RPMI8226 (cell line): ENCODE data around the gene FILIP1L.
A peak's percentile ranks its signal among the peaks of the same experiment; 100 is the strongest.

Experiments used
- DNase-seq: peaks from one replicate; pipeline ENCODE4 v3.0.0-alpha.2; 2015

Gene FILIP1L

DNA sequence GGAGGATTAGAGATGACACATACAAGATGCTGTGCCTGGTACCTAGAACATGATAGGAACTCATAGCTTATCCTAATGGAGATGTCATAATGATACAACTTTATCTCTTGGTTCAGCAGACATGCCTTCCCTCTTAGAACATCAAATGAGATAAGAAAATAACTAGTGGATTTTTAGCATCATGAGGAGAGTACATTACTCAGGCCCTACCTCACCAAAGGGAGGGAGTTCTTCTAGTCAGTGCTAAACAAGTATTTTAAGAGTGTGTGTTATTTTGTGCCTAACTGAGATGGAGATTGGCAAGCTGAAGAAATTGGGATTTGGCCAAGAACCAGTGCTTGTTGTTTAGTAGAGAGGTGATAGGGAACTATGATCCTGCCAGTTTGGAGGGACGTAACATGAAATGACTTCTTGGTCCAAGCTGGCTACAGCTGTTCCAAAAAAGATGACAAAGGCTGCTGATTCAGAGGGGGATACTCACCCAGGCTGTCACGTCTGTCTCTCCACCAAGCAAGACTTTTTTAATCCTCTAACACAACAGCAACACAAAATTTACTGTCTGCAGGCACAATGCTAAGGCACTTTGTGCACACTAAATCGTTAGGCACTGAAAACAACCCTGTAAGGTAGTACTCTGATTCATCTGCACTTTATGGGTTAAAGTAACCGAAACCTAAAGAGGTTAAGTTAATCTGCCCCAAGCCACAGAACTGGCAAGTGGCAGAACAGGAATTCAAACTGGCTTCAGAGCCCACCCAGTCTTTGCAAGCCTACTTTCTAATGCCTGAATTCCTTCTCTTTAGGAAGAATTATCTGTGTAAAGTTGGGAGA is 170.2 kb downstream of the FILIP1L start:
- DNase-seq = no peak

DNA sequence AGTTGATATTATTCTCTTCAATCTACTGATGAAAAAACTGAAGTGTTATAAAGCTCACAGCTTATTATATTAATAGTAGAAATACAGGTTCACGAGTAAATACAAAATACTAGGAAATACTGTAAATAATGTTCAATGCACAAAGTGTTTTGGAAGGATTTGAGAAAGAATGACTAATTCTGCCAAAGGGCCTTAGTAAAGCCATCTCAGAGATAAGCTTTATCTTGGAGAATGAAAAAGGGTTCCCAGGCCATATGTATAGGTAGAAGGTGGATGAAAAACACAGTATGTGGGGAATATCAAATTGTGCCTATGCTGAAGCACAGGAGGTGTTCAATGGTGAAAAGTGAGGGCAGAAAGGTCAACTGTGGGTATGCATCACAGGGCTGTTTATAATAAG is 173.1 kb downstream of the FILIP1L start:
- no peak for DNase-seq

DNA sequence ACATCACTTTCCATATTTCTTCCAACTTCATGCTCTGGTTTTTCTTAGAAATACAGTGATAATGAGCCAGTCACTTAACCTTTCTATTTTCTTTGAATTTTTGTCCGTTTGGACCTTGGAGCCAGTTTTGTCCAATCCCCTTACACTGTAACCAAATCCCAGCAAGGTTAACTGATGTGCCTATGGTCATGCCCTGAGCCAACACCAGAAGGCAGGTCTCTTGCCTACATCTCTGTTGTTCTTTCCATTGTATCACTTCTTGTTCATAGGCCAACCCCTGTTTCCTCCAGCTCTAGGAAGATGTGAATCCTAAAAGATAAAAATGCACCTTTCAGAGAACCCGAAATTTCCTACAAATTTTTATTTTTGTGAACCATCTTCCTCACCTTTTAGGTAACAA is 174.0 kb downstream of the FILIP1L start:
- no peak for DNase-seq

DNA sequence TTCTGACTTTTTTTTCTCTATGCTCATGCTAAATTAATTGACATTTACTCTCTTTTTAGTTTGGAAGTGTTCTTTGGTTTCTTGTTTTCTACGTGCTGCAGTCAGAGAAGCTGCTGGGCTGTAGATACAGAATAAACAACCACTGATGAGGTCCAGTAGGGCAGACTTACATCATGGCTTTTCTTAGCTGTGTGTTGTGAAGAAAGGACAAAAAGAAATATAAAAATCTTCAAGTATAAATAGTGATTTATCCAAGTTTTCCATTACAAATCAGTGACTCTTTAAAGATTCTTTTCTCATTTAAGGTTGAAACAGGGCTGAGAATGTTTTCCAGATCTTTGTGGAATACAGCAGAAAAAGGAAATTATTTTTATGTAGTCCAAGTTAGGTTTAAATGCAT is 174.4 kb downstream of the FILIP1L start:
- no peak for DNase-seq

DNA sequence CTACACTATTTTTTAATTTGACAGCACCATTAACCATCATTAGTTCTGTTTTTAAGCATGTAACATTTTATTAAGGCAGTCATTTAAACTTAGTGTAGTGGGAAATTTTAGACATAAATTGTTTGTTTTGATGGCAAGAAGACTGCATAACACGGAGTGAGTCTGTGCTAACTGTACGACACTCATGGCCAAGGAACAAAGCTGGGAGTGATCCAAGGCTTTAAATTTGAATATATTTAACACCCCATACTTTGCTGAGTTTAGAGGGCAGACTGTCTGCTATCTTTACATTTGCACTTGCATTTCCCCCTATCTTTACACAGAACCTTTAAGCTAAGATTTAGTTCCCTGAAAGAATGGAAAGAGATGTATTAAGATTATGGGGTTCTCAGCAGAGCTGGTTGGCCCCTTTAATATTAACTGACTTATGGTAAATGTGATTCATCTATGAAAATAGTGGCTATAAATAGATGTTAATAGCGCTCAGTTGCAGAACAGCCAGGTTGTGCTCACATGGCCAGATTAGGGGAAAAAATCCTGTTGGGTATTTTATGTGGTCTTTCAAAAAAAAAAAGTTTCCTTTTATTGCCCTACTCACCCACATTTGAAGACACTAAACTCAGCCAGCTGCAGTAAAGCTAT is 175.9 kb downstream of the FILIP1L start:
- no peak for DNase-seq

DNA sequence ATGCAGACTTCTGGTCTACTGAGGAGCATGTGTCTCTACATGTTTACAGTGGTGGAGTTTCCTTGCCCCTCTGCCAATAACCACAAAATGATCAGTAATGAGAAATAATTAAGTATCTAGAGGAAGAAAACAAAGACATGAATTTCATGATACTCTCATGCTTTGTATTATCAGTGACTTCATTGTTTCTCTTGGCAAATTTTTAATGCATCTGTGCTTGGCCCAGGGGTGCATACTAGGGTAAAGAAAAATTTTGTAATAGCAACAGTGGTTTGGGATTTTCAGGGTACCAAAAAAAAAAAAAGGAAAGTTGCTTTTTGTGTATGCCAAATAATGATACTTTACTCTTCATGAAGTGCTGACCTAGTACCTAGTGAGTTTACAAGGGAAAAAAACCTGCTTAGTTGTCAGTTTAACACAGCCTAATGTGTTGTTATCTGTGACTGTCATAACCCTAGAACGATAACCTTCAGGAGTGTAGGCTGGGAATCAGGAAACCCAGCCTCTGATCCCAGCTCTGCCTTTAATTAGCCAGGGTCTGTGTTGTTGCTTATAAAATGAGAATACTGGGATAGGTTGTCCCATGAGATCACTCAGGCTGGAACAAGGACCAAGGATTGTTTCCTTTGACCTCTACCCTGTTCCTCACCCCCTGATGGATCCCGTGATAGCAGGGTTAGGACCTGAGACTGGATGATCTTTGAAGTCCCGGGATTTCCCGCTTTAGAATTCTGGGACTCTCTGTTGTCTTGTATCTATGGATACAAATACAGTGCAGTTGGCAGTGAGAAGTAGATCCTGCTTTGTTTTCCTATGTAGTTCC is 179.1 kb downstream of the FILIP1L start:
- DNase-seq = no peak

DNA sequence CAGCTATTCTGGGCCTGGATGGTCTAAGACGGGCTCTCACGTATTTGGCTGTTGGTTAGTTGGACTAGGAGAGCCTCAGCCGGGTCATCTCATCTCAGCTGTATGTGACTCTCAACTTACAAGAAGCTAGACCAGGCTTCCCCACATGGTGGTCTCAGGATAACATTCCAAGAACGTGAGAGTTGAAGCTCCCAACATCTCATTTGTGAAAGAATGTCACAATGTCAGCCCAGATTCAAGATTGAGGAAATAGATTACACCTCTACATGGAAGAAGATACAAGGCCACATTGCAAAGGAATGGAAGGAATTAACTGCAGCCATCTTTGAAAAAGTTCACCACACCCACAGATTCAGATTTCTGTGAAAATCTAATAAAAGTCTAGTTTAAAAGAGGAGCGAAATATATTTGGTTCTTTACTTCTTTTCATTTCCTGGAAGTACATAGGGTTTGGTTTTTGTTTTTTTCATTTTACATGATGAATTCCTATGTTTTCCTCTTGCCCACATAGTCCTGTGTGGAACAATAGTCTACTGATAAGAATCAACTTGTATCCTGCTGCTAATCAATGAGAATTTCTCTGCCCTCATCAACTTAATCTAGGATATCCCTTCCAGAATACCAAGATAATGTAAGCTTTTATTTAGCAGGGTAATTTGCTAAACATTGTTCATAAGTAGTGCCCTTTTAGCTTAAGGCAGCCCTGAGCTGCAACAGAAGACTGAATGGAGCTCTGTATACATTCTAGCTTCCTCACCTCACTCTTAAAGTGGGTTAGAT is 180.1 kb downstream of the FILIP1L start:
- DNase-seq = no peak

DNA sequence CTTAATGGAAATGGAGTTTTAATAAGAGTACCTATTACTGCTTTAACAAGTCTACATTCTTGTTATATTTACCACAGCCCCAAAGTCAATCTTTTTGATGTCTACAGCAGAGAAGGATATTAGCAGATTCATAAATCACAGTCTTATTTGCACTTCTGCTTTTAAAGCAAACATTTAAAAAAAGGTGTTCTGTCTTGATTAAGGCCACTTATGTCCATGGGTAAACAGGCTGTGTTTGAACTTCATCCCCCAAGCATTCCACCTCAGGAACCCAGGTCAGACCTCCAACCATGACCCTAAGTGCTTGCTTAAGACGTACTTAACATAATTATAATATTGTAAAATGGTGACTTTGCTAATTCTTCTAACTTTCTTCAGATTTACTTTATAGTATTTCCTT is 183.2 kb downstream of the FILIP1L start:
- DNase-seq = no peak

DNA sequence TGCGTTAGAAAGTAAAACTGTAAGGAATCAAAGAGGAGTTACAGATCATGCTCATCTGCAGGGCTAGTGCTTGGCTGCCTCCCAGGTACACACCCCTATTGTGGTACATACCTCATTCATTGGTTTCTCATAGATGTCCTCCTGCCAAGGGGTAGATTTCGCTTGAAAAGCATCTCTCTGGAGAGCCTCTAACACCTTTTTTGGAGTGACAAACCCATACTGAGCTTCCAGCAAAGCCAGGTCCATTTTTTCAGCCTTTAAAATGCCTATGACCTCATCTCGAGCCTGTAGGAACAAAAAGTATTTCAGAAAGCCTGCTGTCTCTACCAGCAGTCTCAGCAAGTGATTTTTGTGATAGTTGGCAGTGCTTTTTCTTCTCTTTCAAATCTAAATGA is 184.6 kb downstream of the FILIP1L start:
- peak; percentile 18 for DNase-seq

DNA sequence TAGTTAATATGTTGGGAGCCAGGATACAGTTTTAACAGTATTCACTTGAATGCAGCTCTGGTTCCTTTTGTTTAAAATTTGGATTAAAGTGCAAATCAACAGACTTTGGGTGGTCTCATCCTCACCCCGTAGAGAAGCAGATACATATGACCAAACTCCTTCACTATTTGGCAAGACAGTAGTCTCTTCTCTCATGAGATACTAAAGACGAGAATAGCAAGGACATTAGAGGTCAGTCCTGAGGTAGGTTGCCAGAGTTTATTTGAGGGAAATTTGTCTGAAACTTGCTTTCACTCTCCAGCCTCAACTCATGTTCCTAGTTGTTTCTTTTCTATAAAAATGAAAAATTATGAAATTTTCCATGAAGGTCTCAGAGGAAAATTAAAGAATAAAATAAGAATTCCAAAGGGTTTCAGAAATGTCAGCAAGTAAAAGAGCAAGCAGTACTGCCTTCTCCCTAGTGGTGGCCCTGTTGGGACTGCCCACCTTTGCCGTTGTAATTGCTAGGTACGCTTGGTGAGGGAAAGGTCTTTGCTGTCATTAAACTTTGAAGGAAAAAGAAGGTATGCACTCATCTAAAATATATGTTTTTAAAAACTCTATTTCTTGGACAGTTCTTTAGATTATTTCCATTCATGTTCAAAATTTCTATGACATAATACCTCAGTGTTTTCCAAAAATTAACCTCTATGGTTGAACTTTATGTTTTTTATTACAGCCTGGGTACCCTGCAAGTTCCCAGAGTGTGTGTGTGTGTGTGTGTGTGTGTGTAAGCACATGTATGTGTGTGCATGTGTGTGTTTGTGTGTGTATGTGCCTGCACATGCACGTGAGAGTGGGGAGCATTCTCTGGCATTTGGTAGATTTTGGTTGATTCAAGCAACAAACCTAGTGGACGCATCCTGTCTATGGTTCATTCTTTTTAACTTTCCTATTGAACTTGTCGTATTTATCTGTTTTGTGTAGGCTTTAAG is 185.2 kb downstream of the FILIP1L start:
- no peak for DNase-seq

DNA sequence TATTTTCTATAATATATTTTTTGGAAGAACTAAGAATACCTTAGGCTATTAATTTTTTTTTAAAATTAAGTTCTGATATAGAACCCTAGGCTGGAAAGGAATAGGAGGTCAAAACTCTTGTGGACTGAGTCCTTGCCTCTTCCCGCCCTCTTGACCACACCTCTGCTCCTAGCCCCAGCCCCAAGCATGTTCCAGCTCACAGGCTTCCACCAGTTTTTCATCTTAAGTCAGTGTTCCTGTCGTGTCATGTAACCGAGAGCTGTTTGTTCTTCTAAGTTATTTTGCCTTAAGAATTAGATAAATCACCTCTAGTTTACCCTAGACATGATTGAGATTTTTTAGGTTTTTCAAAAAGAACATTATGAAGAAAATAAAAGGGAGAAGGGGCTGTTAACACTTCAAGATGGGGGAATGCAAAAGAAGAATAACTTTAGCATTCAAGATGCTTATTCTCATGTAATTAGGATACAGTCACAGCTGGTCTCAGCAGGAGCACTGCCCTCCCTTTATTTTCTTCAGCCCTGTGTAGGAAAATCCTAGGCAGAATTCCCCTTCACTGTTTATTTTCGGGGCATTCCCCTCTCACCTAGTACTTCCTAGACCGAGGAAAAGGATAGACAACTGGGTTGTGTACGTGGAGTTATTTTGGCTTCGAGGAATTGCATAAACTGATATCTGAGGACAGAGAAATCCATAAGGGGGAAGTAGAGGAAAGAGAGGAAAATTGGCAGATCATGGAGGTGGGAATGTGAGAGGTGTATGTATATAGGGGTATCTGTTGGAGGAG is 186.4 kb downstream of the FILIP1L start:
- no peak for DNase-seq

DNA sequence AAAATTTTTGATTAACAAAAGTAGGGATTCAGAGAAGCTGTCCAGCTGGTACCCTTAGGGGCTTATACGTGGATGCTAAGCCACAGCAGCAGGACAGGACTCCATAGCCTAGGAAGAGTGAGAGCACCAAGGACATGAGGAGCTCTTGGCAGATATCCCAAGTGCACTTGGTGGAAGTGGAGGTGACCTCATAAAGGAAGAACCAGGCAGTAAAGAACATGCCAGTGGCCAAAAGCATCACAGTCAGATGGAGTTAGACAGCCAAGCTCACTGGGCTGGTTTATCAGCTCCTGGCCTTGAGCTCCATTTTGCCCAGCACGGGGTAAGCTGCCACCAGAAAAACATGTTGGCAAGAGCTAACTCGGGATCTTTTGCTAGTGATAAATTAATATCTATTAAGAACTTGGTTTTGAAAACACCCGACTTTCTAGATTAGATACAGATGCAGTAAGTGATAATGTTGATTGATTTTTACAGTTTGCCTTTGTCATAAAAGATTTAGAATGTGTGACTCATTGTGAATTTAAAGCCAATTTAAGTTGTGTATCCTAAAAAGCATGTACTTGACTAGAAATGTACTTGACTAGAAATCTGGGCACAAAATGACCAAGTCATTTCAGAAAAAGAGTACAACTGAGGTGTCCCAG is 188.6 kb downstream of the FILIP1L start:
- DNase-seq = no peak

DNA sequence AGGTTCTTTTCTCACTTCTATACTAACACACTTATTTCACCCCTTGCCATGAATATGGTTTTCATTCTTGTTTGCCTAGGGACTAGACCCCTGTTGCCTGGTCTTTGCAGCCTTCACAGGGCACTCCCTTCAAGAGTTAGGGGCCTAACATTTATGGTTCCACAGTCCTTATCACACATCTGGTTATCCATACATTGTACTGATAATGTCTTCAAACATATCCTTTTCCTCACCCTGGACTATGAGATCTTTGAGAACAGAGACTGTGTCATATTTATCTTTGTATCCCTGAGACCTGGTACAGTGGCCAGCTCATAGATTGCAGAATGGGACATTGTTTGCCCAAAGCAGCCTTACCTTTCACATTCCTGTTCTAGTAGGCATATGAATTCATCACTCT is 190.4 kb downstream of the FILIP1L start:
- no peak for DNase-seq

DNA sequence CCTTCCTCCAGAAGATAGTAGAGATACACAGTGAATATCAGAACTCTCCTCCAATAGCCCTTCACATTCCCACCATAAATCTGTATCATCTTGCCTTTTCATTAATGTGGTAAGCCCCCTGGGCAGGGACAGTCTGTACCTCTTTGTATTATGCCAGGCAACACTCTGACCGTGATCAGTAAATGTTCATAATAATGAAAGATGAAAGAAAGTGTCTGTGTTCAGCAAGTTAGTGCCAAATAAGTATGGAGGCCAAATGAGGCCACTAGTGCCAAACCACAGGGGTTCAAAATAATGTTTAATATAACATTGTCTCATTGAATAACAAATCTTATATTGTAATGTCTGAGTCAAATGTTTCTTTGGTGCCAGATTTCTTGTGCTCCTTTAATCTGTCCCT is 192.3 kb downstream of the FILIP1L start:
- no peak for DNase-seq

DNA sequence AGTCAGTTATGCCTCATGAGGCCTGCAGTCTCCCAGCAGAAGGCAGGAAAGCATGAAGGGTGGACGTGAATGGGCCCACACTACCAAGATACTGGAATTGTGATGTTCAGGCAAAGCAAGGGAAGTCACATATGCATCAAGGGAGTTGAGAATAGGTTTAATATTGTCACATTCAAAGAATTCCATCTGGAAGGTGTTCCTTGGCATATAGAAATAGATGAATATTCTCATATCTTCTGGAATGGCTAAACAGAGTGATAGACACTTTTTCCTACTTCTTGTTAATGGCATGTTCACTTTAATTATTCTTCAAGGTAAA is 193.0 kb downstream of the FILIP1L start:
- no peak for DNase-seq

DNA sequence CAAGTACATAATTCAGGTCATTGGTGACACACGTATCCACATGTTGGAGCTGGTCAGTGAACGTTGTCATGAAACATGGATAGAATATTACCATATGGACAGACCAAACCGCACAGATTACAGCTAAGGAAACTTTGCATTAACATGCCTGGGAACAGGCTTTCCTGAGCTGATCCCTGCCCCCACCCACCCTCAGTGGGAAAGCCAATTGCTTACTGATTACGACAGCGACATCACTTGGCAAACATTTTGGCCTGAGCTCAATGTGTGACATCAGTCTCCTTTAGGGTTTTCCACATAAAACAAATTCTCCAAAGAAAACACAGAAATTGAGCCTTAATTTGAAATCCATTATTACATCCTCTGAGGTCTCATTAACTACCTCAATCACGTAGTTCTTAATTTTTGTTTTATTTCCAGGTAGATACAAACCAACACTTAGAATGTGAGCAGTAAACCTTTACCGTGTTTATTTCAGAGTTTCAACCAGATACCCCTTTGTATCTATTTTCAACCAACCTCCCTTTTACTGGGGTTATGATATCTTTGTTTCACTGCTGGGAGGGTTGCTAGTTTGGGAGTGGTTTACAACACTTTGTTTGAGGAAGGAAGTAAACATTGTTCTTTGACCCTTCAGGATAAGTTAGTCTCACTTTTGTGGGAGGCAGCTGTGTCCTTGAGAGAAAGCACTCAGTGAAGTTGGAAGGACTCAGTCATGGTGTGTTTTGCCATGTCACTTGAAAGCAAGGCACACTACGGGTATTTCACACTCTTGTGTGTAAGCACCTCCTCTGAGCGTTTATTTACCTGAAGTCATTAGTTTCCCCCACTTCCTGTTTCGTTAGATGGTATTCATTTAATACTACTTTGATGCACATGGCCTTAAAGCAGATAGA is 193.6 kb downstream of the FILIP1L start:
- DNase-seq = no peak

DNA sequence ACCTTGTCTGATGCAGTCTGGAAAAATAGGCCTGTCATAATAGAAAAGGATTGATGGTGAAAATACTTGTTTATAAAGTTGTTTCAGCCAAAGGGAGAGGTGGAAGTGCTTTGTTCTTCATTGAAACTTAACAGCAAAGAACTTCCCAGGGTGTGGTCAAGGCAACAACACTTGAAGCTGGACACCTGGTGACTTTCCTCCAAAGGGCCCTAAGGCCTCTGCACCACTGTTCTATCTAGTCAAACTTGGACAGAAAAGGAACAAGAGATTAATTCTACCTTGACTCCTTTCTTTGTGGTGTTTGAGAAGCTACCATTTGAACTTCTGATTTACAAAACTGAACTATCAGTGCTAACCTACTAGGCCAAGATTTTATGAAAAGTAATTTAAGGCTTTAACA is 194.6 kb downstream of the FILIP1L start:
- no peak for DNase-seq

DNA sequence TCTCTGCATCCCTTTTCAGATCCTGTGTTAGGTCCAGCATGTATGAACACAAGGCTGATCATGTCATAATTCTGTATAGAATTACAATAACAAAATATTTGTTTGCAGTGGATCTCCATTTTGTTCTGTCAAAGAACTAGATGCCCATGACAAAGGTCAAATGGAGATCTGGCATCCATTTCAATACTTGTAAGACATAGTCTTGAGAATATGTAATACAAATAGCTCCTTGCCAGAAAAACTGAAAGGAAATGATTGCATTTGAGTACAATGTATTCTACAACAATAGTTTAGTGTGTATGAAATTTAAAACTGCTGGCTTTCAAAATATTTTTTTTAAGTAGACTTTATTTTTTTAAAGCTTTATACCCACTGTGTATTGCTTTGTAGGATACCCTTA is 195.6 kb downstream of the FILIP1L start:
- no peak for DNase-seq

DNA sequence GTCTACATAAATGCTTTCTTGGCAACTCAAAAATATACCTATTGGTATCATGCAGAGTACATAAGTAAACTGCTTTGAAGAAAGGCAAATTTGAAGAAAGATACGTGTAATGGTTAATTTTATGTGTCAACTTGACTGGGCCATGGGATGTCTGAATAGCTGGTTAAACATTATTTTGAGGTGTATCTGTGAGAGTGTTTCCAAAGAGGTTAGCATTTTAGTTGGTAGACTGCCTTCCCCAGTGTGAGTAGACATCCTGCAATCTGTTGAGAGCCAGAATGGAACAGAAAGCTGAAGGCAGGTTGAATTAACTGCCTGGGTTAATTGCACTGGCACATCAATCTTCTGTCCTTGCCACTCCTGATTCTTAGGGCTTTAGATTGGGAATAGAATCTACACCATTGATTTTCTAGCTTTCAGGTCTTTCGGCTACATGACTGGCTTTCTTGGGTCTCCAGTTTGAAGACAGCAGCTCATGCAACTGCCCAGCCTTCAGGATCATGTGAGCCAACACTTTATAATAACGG is 198.3 kb downstream of the FILIP1L start:
- no peak for DNase-seq
